Measurements from ENCODE around the gene OPCML.

- TF ChIP-seq, protein P1, sequence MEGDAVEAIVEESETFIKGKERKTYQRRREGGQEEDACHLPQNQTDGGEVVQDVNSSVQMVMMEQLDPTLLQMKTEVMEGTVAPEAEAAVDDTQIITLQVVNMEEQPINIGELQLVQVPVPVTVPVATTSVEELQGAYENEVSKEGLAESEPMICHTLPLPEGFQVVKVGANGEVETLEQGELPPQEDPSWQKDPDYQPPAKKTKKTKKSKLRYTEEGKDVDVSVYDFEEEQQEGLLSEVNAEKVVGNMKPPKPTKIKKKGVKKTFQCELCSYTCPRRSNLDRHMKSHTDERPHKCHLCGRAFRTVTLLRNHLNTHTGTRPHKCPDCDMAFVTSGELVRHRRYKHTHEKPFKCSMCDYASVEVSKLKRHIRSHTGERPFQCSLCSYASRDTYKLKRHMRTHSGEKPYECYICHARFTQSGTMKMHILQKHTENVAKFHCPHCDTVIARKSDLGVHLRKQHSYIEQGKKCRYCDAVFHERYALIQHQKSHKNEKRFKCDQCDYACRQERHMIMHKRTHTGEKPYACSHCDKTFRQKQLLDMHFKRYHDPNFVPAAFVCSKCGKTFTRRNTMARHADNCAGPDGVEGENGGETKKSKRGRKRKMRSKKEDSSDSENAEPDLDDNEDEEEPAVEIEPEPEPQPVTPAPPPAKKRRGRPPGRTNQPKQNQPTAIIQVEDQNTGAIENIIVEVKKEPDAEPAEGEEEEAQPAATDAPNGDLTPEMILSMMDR (IDR thresholded peaks at IDR 0.05; ENCODE audit: low read depth, low read length, missing input control), result no peak
- TF ChIP-seq, protein P2, sequence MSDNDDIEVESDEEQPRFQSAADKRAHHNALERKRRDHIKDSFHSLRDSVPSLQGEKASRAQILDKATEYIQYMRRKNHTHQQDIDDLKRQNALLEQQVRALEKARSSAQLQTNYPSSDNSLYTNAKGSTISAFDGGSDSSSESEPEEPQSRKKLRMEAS (IDR thresholded peaks at IDR 0.05), result no peak
- TF ChIP-seq YY1 (IDR thresholded peaks at IDR 0.05) (no peak), EGR1 (IDR thresholded peaks at IDR 0.05; ENCODE audit: low read depth in 2 of 2) (no peak), REST (IDR thresholded peaks at IDR 0.05) (no peak), JUND (IDR thresholded peaks at IDR 0.05) (no peak), RAD21 (IDR thresholded peaks at IDR 0.05) (no peak), FOXA1 (IDR thresholded peaks at IDR 0.05) (no peak), HNF4G (IDR thresholded peaks at IDR 0.05) (no peak), ATF3 (IDR thresholded peaks at IDR 0.05) (no peak), SP1 (IDR thresholded peaks at IDR 0.05) (no peak), TAF1 (conservative IDR thresholded peaks at IDR 0.05) (no peak)
Measured at GRCh38 chr11:132627981-132628380, 904.3 kb downstream of the OPCML start.
